A549 (cell line): ENCODE results near the gene PPP4R3A. TPM values are rescaled to one million over a fixed set of nuclear protein-coding genes. Genes with fewer than 3 reads are reported as not detected.

Source experiments
- ATAC-seq, 2 experiments: fragments of 200-7000 bp in 1 of 2; fragments of >200 bp in 1 of 2; cut with Nextera tagmentation in 1 of 2; cut with Tn5 transposase in 1 of 2; 3 replicates each; pipeline versions ENCODE4 v1.8.0 to v1.9.1; 2018 to 2020; ENCODE audit warnings: mild to moderate bottlenecking in 1 of 2, moderate library complexity in 1 of 2
- CTCF ChIA-PET: fragments of 300-600 bp; sonication (Branson Sonifier 250); formaldehyde crosslinking; extraction: SDS; loops from one replicate; lab custom pipeline; 2021; ENCODE audit warnings: antibody characterized with exemption, inconsistent platforms; lab: Yijun Ruan, JAX
- POLR2A ChIA-PET: fragments of 350-600 bp; formaldehyde crosslinking; extraction: SDS; loops from one replicate; lab custom pipeline; 2021; ENCODE audit warnings: antibody characterized with exemption, inconsistent platforms; lab: Yijun Ruan, JAX
- DNase-seq, 2 experiments: peaks; one replicate each; pipeline versions ENCODE4 v3.0.0 to v3.0.0-alpha.2; 2011 to 2016; ENCODE audit warnings: low read depth in 1 of 2, low spot score in 1 of 2
- FAIRE-seq: peaks from 2 replicates; lab custom pipeline; 2011; peaks lifted over from hg19 to GRCh38; lab: Jason Lieb, UNC
- H3K27ac ChIP-seq, 2 experiments: fragments of >200 bp; sonication (Bioruptor Twin); formaldehyde crosslinking; 3 replicates each; pipeline ENCODE4 v1.5.1; 2016 to 2017
- H3K4me1 ChIP-seq: fragments of >200 bp; sonication (Bioruptor Twin); formaldehyde crosslinking; 3 replicates; pipeline ENCODE4 v1.6.1; 2016
- H3K4me2 ChIP-seq: fragments of >200 bp; sonication (Bioruptor Twin); formaldehyde crosslinking; 3 replicates; pipeline ENCODE4 v1.6.1; 2016
- H3K4me3 ChIP-seq: fragments of >200 bp; sonication (Bioruptor Twin); formaldehyde crosslinking; 3 replicates; pipeline ENCODE4 v1.5.1; 2016
- H3K9me3 ChIP-seq: fragments of >200 bp; sonication (Bioruptor Twin); formaldehyde crosslinking; 3 replicates; pipeline ENCODE4 v1.6.1; 2016
- CBX2 ChIP-seq: fragments of 200-600 bp; sonication (generic); IDR thresholded peaks from 2 replicates; pipeline ENCODE4 v1.6.1; 2016; ENCODE audit warnings: low read depth, mild to moderate bottlenecking, borderline replicate concordance
- CHD2 ChIP-seq: fragments of 150-350 bp; IDR thresholded peaks from 2 replicates; pipeline ENCODE4 v1.6.1; 2014; ENCODE audit warnings: low read length; ENCODE audit not compliant: partially characterized antibody
- EHMT2 ChIP-seq: fragments of 200-600 bp; sonication (generic); IDR thresholded peaks from 2 replicates; pipeline ENCODE4 v1.6.1; 2016; ENCODE audit warnings: antibody characterized with exemption, low read depth, mild to moderate bottlenecking, moderate library complexity
- ELK1 ChIP-seq: fragments of 150-350 bp; IDR thresholded peaks from 2 replicates; pipeline ENCODE4 v1.6.1; 2014; ENCODE audit warnings: low read depth, mild to moderate bottlenecking, low read length
- EP300 ChIP-seq, 2 experiments: fragments of >200 bp; sonication (Bioruptor Twin); formaldehyde crosslinking; IDR thresholded peaks; 2 replicates in 1 of 2; 3 replicates in 1 of 2; pipeline ENCODE4 v1.6.1; 2016 to 2017
- FOSB ChIP-seq: fragments of 250-450 bp; sonication (Bioruptor Pico); IDR thresholded peaks from 2 replicates; pipeline ENCODE4 v1.5.0; 2020; ENCODE audit warnings: mild to moderate bottlenecking, moderate library complexity
- GATA3 ChIP-seq: IDR thresholded peaks from 2 replicates; pipeline ENCODE4 v1.6.1; 2012; ENCODE audit warnings: borderline replicate concordance
- HDAC2 ChIP-seq: fragments of 200-600 bp; sonication (generic); IDR thresholded peaks from 2 replicates; pipeline ENCODE4 v1.6.1; 2016
- HEYL ChIP-seq: fragments of 250-450 bp; sonication (Bioruptor Pico); IDR thresholded peaks from 2 replicates; pipeline ENCODE4 v1.8.0; 2021; ENCODE audit warnings: mild to moderate bottlenecking, moderate library complexity
- HOXA7 ChIP-seq: fragments of 250-450 bp; sonication (Bioruptor Pico); IDR thresholded peaks from 2 replicates; pipeline ENCODE4 v1.5.0; 2020; ENCODE audit warnings: mild to moderate bottlenecking, moderate library complexity
- HOXB13 ChIP-seq: fragments of 250-450 bp; sonication (Bioruptor Pico); IDR thresholded peaks from 2 replicates; pipeline ENCODE4 v1.5.0; 2020; ENCODE audit warnings: low read depth, mild to moderate bottlenecking, moderate library complexity
- KDM5A ChIP-seq: fragments of 200-600 bp; sonication (generic); IDR thresholded peaks from 2 replicates; pipeline ENCODE4 v1.6.1; 2016; ENCODE audit warnings: antibody characterized with exemption, mild to moderate bottlenecking
- MAFK ChIP-seq: fragments of 450-650 bp; IDR thresholded peaks from 2 replicates; pipeline ENCODE4 v1.6.1; 2014; ENCODE audit not compliant: partially characterized antibody
- MAZ ChIP-seq: fragments of 150-350 bp; IDR thresholded peaks from 2 replicates; pipeline ENCODE4 v1.6.1; 2014; ENCODE audit warnings: antibody characterized with exemption, low read depth, low read length, borderline replicate concordance
- MYC ChIP-seq: IDR thresholded peaks from 2 replicates; pipeline ENCODE4 v1.6.1; 2012; ENCODE audit warnings: mild to moderate bottlenecking, inconsistent platforms, low read length, improper control_type of control experiment, borderline replicate concordance
- NPAS2 ChIP-seq: fragments of 250-450 bp; sonication (Bioruptor Pico); IDR thresholded peaks from 2 replicates; pipeline ENCODE4 v1.8.0; 2022; ENCODE audit warnings: mild to moderate bottlenecking, moderate library complexity, borderline replicate concordance
- PBX3 ChIP-seq: IDR thresholded peaks from 2 replicates; pipeline ENCODE4 v1.6.1; 2012
- POLR2A ChIP-seq: IDR thresholded peaks from 2 replicates; pipeline ENCODE4 v1.6.1; 2012; ENCODE audit warnings: mild to moderate bottlenecking, low read length
- RAD21 ChIP-seq, 2 experiments: fragments of >200 bp in 1 of 2; sonication (Bioruptor Twin) in 1 of 2; formaldehyde crosslinking in 1 of 2; IDR thresholded peaks in 1 of 2; conservative IDR thresholded peaks in 1 of 2; 2 replicates in 1 of 2; 3 replicates in 1 of 2; pipeline ENCODE4 v1.6.1; 2012 to 2018; ENCODE audit warnings: inconsistent platforms in 1 of 2
- REST ChIP-seq: fragments of 200-600 bp; sonication (generic); IDR thresholded peaks from 2 replicates; pipeline ENCODE4 v1.6.1; 2016; ENCODE audit warnings: antibody characterized with exemption, mild to moderate bottlenecking, moderate library complexity
- RFX5 ChIP-seq: fragments of 450-650 bp; IDR thresholded peaks from 2 replicates; pipeline ENCODE4 v1.7.1; 2014; ENCODE audit warnings: antibody characterized with exemption, mild to moderate bottlenecking, moderate library complexity
- RNF2 ChIP-seq: fragments of 200-600 bp; sonication (generic); IDR thresholded peaks from 2 replicates; pipeline ENCODE4 v1.6.1; 2016; ENCODE audit warnings: low read depth, mild to moderate bottlenecking, antibody characterized with exemption, moderate library complexity, borderline replicate concordance
- SMC3 ChIP-seq: fragments of >200 bp; sonication (Bioruptor Twin); formaldehyde crosslinking; IDR thresholded peaks from 3 replicates; pipeline ENCODE4 v1.6.1; 2018; ENCODE audit warnings: inconsistent platforms
- TFCP2L1 ChIP-seq: fragments of 250-450 bp; sonication (Bioruptor Pico); IDR thresholded peaks from 2 replicates; pipeline ENCODE4 v1.5.0; 2021; ENCODE audit warnings: mild to moderate bottlenecking
- TP53 ChIP-seq: fragments of 250-450 bp; sonication (Bioruptor Pico); IDR thresholded peaks from 2 replicates; pipeline ENCODE4 v1.5.0; 2021; ENCODE audit warnings: mild to moderate bottlenecking, moderate library complexity
- ZNF302 ChIP-seq: fragments of 250-450 bp; sonication (Bioruptor Pico); IDR thresholded peaks from 2 replicates; pipeline ENCODE4 v1.9.0; 2021; ENCODE audit warnings: inconsistent platforms, mild to moderate bottlenecking, moderate library complexity
- ZSCAN20 ChIP-seq: fragments of 250-450 bp; sonication (Bioruptor Pico); IDR thresholded peaks from 2 replicates; pipeline ENCODE4 v1.8.0; 2022; ENCODE audit warnings: mild to moderate bottlenecking, moderate library complexity
- WGBS: methylation state at CpG from one replicate; pipeline ENCODE4 v1.1.6; 2017; ENCODE audit errors: missing lambda C conversion rate; 5-methylcytosine and 5-hydroxymethylcytosine counted together
- polyA plus RNA-seq, 4 experiments: library from polyadenylated mRNA; depleted of rRNA in 3 of 4; stranded (reverse); fragments of >200 nt; fragmentation: RNase III in 1 of 4; extraction: RNeasy Plus Mini Kit Qiagen cat#74134 plus additional on column Dnase treatment in 1 of 4; gene quantifications; 2 replicates in 3 of 4; 3 replicates in 1 of 4; pipeline ENCODE4 v1.2.3, GENCODE V29; 2011 to 2017

The PPP4R3A gene
- polyA plus RNA-seq, 2 of the 4 experiments (the other 2 are of a cell fraction), result 69.5 to 83.6 TPM

GRCh38 chr14:91501951-91502930, 7.9 kb downstream of the PPP4R3A start:
- Histone ChIP-seq H3K4me1 (peaks cover 27% of the 10 kb centered on the region), H3K9me3 (no peaks in the 10 kb centered on the region), H3K4me3 (no peak overlapping the region), H3K27ac (no peak overlapping the region), H3K4me2 (no peak overlapping the region)
- POLR2A ChIA-PET, result no interaction called here
- CTCF ChIA-PET, result no interaction called here
- DNase-seq (no peak), ATAC-seq (no peak), FAIRE-seq (no peak)
- WGBS, result 94% methylated on average over 11 of the region's 11 CpGs
- TF ChIP-seq RAD21 (conservative IDR thresholded peaks at IDR 0.05 in 1 of 2, IDR thresholded peaks at IDR 0.05 in 1 of 2), result no peak
- no peak for TF ChIP-seq TP53 (CRISPR knock-in tag)
- TF ChIP-seq HDAC2, result no peak
- no peak for TF ChIP-seq MAZ
- TF ChIP-seq HEYL (CRISPR knock-in tag), result no peak
- no peak for TF ChIP-seq ZNF302 (CRISPR knock-in tag)
- TF ChIP-seq MYC, result no peak

GRCh38 chr14:91501348-91501747, 8.8 kb downstream of the PPP4R3A start:
- 96% methylated on average over 3 of the region's 3 CpGs for WGBS
- Histone ChIP-seq H3K9me3 (no peaks in the 10 kb centered on the region), H3K4me1 (peaks cover 29% of the 10 kb centered on the region), H3K27ac (no peak overlapping the region)
- FAIRE-seq (no peak), ATAC-seq (no peak)
- POLR2A ChIA-PET, result interaction anchor here (0.8 kb wide), 1 partner anchor 9 kb away, joined by 3 read pairs; the partner anchor contains the start of gene PPP4R3A
- CTCF ChIA-PET, result interaction anchor here (1.1 kb wide), 1 partner anchor 26 kb away, joined by 4 read pairs; no protein-coding TSS in a partner anchor
- no peak for TF ChIP-seq KDM5A
- no peak for TF ChIP-seq TFCP2L1
- TF ChIP-seq, all 56 proteins: peak for 0
- Histone ChIP-seq H3K4me2 (no peak overlapping the region), H3K4me3 (no peak overlapping the region)
- DNase-seq, result no peak

- Histone ChIP-seq H3K4me2 (peak overlapping the region; percentile 10; the same call in 2 of the 3 replicates), H3K4me3 (no peak overlapping the region), H3K4me1 (peaks cover 39% of the 10 kb centered on the region), H3K9me3 (no peaks in the 10 kb centered on the region), H3K27ac (no peak overlapping the region)
- ChIA-PET CTCF (no interaction called here), POLR2A (interaction anchor here (0.6 kb wide), 1 partner anchor 15 kb away, joined by 4 read pairs; no protein-coding TSS in a partner anchor)
- DNase-seq (no peak), ATAC-seq (peak in 1 of 2 experiments; percentile 47; a peak in 4 of 6 replicates), FAIRE-seq (no peak)
- TF ChIP-seq NPAS2 (CRISPR knock-in tag), result no peak
- no peak for TF ChIP-seq MAFK
- no peak for TF ChIP-seq FOSB (CRISPR knock-in tag)
- TF ChIP-seq RFX5, result no peak
- no peak for TF ChIP-seq ELK1
- no peak for TF ChIP-seq PBX3
- TF ChIP-seq GATA3, result no peak
- no peak for TF ChIP-seq MAZ
- TF ChIP-seq EP300 (IDR thresholded peaks at IDR 0.05), result no peak
- no peak for TF ChIP-seq CHD2
- TF ChIP-seq TFCP2L1, result no peak
- no peak for TF ChIP-seq HOXB13 (CRISPR knock-in tag)
- TF ChIP-seq ZSCAN20 (CRISPR knock-in tag), result no peak
- TF ChIP-seq RNF2, result no peak
- no peak for TF ChIP-seq POLR2A
- TF ChIP-seq EHMT2, result no peak
- TF ChIP-seq SMC3, result no peak
- no peak for TF ChIP-seq HOXA7 (CRISPR knock-in tag)
- no peak for TF ChIP-seq CBX2
- no peak for TF ChIP-seq REST
- WGBS, result 85% methylated on average over 1 of the region's 1 CpG
Measured at GRCh38 chr14:91496790-91497189, 13.3 kb downstream of the PPP4R3A start.
